ENCODE measurements around the gene EEF2K.
"Not testable (repeated sequence)": the region's sequence is repeated elsewhere in the genome, so short reads cannot be mapped to it uniquely, and the experiment has no call there.

EEF2K gene

DNA sequence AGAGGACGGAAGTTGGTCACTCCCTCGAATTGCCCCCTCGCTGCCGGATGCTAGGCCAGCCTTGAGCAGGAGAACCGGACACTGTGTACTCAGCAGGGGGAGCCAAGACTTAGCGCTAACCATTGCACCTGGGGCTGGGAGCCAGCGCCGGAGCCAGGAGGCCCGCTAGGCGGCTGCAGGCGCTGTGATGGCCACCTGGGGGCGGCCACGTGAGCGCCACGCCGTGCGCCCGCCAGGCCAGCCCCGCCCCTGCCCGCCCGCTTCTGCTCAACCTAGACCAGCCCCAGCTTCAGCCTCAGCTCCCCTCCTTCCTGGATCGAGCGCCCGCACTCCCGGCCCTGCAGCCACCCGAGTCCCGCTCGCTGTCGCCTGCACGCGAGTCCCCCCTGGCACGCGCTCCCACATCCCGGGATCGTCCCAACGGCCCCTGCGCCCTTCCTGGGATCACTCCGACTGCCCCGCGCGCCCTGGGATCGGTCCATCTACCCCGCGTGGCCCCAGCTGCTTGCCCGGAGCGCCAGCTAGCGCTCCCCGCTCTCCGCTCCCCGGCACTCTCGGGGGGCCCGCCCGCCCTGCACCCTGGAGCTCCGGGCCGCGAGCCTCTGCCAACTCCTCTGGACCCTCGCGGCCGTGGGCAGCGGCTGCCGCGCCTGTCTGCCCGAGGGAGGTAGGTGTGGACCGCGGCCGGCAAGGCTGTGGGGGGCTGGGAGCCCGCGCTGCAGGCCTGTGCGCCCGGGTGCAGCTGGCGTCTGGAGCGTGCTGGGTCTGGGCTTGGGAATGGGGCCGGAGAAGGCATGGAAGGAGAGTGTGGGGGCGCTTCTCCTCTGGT is at the start of gene EEF2K:
Gene EEF2K, plus strand, starts transcription at position 266 of the 829 bp plus-strand sequence. CDS start 19,452 bp downstream, outside the sequence.
- DNase-seq, result peak; percentile 97

DNA sequence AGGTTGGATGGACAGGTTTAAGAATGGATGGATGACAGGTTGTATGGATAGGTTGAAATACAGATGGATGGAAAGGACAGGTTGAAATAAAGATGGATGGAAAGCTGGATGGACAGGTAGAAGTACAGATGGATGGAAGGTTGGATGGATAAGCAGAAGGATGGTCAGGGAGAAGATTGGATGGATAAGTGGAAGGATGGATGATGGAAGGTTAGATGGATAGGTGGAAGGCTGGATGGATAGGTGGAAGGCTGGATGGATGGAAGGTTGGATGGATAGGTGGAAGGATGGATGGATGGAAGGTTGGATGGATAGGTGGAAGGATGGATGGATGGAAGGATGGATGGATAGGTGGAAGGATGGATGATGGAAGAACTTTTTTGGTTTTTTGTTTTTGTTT is 44.7 kb upstream of the EEF2K start:
- DNase-seq, result no peak

GRCh38 chr16:22161999-22162655 is 44.0 kb upstream of the EEF2K start, which contains the start of gene SDR42E2:
SDR42E2 (plus strand) TSS chr16:22162506; CDS start chr16:22165583, 3,077 bp downstream.
- peak; percentile 28 for DNase-seq

GRCh38 chr16:22162656-22163009 is 43.4 kb upstream of the EEF2K start:
- DNase-seq, result no peak

DNA sequence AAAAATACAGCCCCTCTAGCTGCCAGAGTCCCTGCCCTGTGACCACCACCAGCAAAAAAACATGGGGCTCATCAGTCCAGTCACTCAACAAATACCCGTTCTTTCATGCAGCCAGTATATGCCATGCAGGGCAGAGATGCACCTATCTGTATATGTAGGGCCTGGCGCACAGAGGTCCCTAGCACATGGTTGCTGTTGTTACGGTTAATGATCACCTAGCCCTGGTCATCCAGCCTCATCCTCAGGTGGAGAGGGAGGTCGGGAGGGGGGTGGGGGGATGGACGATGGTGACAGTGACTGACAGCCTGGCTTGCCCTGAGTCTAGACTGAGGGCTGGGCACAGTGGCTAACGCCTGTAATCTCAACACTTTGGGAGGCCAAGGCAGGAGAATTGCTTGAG is 42.3 kb upstream of the EEF2K start:
- no peak for DNase-seq

GRCh38 chr16:22164482-22164881 is 41.6 kb upstream of the EEF2K start:
- DNase-seq, result no peak

GRCh38 chr16:22165508-22166285 is 40.4 kb upstream of the EEF2K start:
- DNase-seq, result no peak

DNA sequence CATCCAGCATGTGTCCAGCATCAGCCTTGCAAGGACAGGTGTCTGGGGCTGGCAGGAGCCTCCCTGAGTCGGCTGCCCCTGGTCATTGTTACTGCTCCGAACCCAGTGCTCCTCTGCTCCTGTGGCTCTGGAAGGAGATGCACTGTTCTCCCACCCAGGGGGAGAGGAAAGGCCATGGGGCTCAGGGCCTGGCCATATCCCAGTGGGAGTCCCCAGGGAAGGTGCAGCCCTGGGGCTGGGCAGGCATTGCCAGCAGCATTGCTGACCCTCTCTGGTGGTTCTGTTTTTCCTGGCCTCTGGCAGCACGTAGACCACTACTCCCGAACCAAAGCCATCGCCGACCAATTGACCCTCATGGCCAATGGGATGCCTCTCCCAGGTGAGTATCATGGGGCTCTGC is 34.1 kb upstream of the EEF2K start:
- DNase-seq, result no peak

GRCh38 chr16:22172642-22173041 is 33.4 kb upstream of the EEF2K start:
- DNase-seq, result not testable (repeated sequence)

GRCh38 chr16:22174642-22175041 is 31.4 kb upstream of the EEF2K start:
- no peak for DNase-seq

GRCh38 chr16:22177968-22178930 is 27.8 kb upstream of the EEF2K start:
- no peak for DNase-seq

GRCh38 chr16:22181426-22181825 is 24.7 kb upstream of the EEF2K start:
- DNase-seq, result no peak

DNA sequence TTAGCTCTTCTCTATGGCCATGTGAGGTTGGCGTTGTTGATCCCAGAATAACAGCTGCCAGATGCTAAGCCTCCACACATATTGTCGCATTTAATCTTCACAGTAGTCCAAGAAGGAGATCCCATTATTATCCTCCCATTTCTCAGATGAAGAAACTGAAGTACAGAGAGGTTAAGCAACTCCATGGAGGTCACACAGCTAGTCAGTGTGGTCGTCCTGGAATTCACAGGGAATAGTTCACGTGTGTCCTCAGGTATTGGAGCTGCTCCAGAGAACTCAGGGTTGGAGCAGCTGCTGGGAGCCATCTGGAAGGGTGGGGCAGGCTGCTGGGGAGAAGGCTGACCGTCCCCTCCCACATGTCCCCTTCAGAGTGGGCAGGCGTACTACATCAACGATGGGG is 24.2 kb upstream of the EEF2K start:
- DNase-seq, result peak; percentile 31

- no peak for DNase-seq
Observed at GRCh38 chr16:22183335-22183734, 22.7 kb upstream of the EEF2K start.

DNA sequence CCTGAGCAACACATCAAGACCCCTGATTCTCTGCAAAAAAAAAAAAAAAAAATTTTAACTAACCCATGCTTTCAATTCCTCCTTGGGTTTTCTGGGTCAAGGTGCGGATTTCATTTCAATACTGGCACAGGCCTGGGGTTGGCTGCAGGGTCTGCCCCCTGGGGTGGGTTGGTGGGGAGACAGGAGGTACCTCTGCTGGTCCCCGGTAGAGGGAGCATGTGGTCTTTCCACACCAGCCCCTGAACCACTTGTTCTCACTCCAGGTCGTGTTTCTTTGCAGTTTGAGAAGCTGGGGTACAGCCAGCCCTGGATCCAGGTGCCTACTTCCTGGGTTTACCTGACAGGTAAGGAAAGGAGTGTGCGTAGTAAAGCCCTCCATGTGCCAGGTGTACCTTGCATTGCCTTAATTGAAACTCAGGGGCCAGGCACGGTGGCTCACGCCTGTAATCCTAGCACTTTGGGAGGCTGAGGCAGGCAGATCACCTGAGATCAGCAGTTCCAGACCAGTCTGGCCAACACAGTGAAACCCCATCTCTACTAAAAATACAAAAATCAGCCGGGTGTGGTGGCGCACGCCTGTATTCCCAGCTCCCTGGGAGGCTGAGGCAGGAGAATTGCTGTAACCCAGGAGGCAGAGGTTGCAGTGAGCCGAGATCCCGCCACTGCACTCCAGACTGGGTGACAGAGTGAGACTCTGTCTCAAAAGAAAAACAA is 22.0 kb upstream of the EEF2K start:
- peak; percentile 68 for DNase-seq

- no peak for DNase-seq
Observed at GRCh38 chr16:22184615-22184968, 21.5 kb upstream of the EEF2K start.

DNA sequence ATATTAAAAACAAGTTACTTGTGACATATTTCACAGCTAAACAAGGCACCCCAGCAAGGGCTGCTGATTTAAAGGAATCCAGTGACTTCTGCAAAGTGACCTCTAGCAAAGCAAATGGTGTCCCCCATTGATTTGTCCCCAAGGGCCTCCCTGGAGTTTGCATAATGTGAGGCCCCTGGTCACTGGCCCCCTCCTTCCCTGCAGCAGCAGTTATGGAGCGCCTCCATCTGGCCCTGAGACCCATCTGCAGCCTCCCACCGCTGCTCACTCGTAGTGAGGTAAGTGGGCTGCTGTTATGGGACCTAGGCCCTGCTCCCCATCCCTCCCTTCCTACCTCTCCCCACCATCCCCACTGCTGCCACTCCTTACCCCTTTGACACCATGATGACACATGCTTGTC is 19.6 kb upstream of the EEF2K start:
- peak; percentile 45 for DNase-seq

- no peak for DNase-seq
Observed at GRCh38 chr16:22188267-22188594, 17.8 kb upstream of the EEF2K start.

DNA sequence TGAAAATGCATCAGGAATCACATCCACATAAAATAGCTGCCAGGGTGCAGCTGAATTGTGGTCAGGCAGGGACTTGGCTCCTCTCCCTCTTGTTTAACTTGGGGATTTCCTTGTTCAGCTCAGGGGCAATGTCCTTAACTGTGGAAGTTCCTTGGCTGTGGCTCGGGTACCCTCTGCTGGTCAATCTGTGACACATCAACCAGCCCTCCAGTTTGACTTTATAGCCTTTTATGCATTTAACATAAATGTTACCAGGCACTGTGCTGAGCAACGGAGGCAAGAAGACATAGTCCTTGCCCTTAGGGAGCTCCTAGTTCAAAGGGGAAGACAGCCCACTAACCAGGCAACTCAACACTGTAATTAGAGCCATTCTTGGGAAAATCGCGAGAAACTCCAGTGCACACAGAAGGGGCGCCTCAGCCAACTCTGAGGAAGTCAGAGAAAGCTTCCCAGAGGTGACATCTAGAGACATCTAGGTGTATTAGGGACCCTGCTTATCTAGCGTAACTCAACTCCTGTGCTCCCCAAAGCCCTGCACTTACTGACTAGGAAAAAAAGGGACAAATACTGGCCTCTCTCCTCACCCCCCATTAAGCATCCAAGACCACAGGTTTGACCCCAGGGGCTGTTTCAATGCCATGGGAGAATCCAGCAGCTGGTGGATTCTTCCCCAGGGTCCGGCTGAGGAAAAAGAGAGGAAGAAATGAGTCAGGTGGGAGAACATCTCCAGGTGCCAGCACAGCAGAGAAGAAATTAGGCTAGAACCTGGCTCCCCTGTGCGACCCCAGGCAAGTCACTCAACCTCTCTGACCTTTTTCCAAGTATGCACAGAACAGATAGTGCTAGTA is 17.3 kb upstream of the EEF2K start:
- DNase-seq, result peak; percentile 86

DNA sequence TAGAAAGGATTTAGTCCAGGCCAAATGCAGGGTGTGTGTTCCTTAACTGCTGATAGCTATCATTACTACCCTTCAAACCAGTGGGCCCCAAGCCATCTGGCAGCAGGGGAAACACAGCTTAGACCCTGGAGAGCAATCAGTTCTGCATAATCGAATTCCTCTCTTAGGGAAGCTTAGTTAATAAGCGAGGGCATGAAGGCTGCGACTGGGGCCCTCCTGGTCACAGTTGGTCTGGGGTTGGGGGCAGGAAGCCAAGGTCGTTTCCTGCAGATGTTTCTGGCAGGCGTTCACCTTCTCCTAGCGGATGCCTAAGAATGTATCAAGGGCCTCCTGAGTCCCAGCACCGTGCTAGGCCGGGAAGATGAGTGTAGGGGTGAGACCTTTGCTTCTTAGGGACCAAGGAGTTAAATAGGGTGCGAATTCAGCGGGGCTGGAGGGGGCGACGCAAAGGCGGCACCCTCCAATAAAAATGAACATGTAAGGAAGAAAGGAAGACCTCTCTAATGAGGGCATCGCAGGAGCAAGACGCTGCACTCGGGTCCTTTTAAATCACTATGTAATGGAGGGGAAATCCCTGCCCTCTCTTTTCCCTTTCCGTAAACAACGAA is 16.5 kb upstream of the EEF2K start:
- peak; percentile 98 for DNase-seq

Measured in NCI-H82 (cell line).